HG02759 (cell line): ENCODE data around the gene F5.
A peak's percentile ranks its signal among the peaks of the same experiment; 100 is the strongest.
"Not testable (repeated sequence)": the region's sequence is repeated elsewhere in the genome, so short reads cannot be mapped to it uniquely, and the experiment has no call there.

Experiments used
- ATAC-seq: cut with Tn5 transposase; IDR thresholded peaks from one replicate; pipeline ENCODE4 v1.9.1; 2021; ENCODE audit warnings: mild to moderate bottlenecking, moderate library complexity; ENCODE audit not compliant: unreplicated experiment

The F5 gene

GRCh38 chr1:169511316-169512005 lies 74.8 kb downstream of the F5 start:
- ATAC-seq, result no peak

- no peak for ATAC-seq
Measured at GRCh38 chr1:169510060-169510459, 76.2 kb downstream of the F5 start.

- ATAC-seq, result no peak
Measured at GRCh38 chr1:169509354-169509753, 76.9 kb downstream of the F5 start.

GRCh38 chr1:169508432-169509338 lies 77.6 kb downstream of the F5 start:
- ATAC-seq, result no peak

GRCh38 chr1:169507413-169507812 lies 78.9 kb downstream of the F5 start:
- no peak for ATAC-seq

- ATAC-seq, result not testable (repeated sequence)
Measured at GRCh38 chr1:169503601-169504000, 82.7 kb downstream of the F5 start.

- ATAC-seq, result no peak
Measured at GRCh38 chr1:169499807-169500206, 86.5 kb downstream of the F5 start.

GRCh38 chr1:169497317-169497716 lies 89.0 kb downstream of the F5 start:
- ATAC-seq, result no peak

- ATAC-seq, result no peak
Measured at GRCh38 chr1:169495916-169496315, 90.4 kb downstream of the F5 start.

GRCh38 chr1:169495046-169495775 lies 91.1 kb downstream of the F5 start:
- ATAC-seq, result no peak

GRCh38 chr1:169494343-169494742 lies 91.9 kb downstream of the F5 start:
- no peak for ATAC-seq

- no peak for ATAC-seq
Measured at GRCh38 chr1:169493251-169493650, 93.0 kb downstream of the F5 start.

GRCh38 chr1:169491845-169492281 lies 94.4 kb downstream of the F5 start:
- peak; percentile 79 for ATAC-seq

GRCh38 chr1:169488157-169488556 lies 98.1 kb downstream of the F5 start:
- ATAC-seq, result no peak

GRCh38 chr1:169487561-169487960 lies 98.7 kb downstream of the F5 start:
- no peak for ATAC-seq

- no peak for ATAC-seq
Measured at GRCh38 chr1:169487133-169487532, 99.1 kb downstream of the F5 start.

GRCh38 chr1:169486281-169487051 lies 99.8 kb downstream of the F5 start:
- ATAC-seq, result no peak

- ATAC-seq, result peak; percentile 97
Measured at GRCh38 chr1:169485431-169486280, 100.6 kb downstream of the F5 start, which contains the start of gene SLC19A2. TSS of gene SLC19A2 (minus strand) at chr1:169485944. CDS start at chr1:169485766, 178 bp downstream.

GRCh38 chr1:169484683-169485430 lies 101.4 kb downstream of the F5 start:
- peak; percentile 23 for ATAC-seq
